H9 (cell line): ENCODE data around the gene COG4. TPM values are rescaled to one million over a fixed set of nuclear protein-coding genes. Genes with fewer than 3 reads are reported as not detected.

ENCODE experiments used
- DNase-seq: peaks from one replicate; pipeline ENCODE4 v3.0.0-alpha.2; 2017
- H2AFZ ChIP-seq: one replicate; pipeline ENCODE4 v1.6.1; 2013; ENCODE audit warnings: mild to moderate bottlenecking, low read length, control low read depth, moderate library complexity
- H2AK5ac ChIP-seq: 2 replicates; pipeline ENCODE4 v1.6.1; 2013; ENCODE audit warnings: low read length, control low read depth, mixed read lengths; ENCODE audit not compliant: insufficient read length
- H2BK120ac ChIP-seq: one replicate; pipeline ENCODE4 v1.6.1; 2013; ENCODE audit warnings: low read depth, mild to moderate bottlenecking, low read length, control low read depth, inconsistent platforms; ENCODE audit not compliant: poor library complexity, severe bottlenecking
- H2BK12ac ChIP-seq: 2 replicates; pipeline ENCODE4 v1.6.1; 2013; ENCODE audit warnings: low read length, control low read depth, mixed read lengths, low read depth; ENCODE audit not compliant: insufficient read length
- H2BK15ac ChIP-seq: 2 replicates; pipeline ENCODE4 v1.6.1; 2013; ENCODE audit warnings: low read depth, low read length, control low read depth
- H2BK20ac ChIP-seq: one replicate; pipeline ENCODE4 v1.6.1; 2013; ENCODE audit warnings: low read depth, mild to moderate bottlenecking, low read length, control low read depth, inconsistent platforms; ENCODE audit not compliant: poor library complexity, severe bottlenecking
- H2BK5ac ChIP-seq: 2 replicates; pipeline ENCODE4 v1.6.1; 2013; ENCODE audit warnings: low read length, control low read depth, mixed read lengths; ENCODE audit not compliant: insufficient read length
- H3K14ac ChIP-seq: 2 replicates; pipeline ENCODE4 v1.6.1; 2013; ENCODE audit warnings: low read length, control low read depth; ENCODE audit not compliant: insufficient read depth
- H3K18ac ChIP-seq: 2 replicates; pipeline ENCODE4 v1.6.1; 2013; ENCODE audit warnings: low read depth, mild to moderate bottlenecking, mixed read lengths, low read length, control low read depth; ENCODE audit not compliant: insufficient read length
- H3K23ac ChIP-seq: 2 replicates; pipeline ENCODE4 v1.6.1; 2013; ENCODE audit warnings: low read length, control low read depth, mixed read lengths, low read depth; ENCODE audit not compliant: insufficient read length
- H3K23me2 ChIP-seq: 2 replicates; pipeline ENCODE4 v1.6.1; 2013; ENCODE audit warnings: low read depth, mild to moderate bottlenecking, mixed read lengths, low read length, control low read depth; ENCODE audit not compliant: insufficient read length, poor library complexity, severe bottlenecking
- H3K27ac ChIP-seq: 2 replicates; pipeline ENCODE4 v1.5.1; 2013; ENCODE audit warnings: low read length, control low read depth, mixed read lengths, low read depth; ENCODE audit not compliant: insufficient read length
- H3K27me3 ChIP-seq: 2 replicates; pipeline ENCODE4 v1.6.1; 2013; ENCODE audit warnings: low read length, control low read depth, inconsistent platforms; ENCODE audit not compliant: insufficient read depth
- H3K4ac ChIP-seq: 2 replicates; pipeline ENCODE4 v1.6.1; 2013; ENCODE audit warnings: low read depth, mild to moderate bottlenecking, control low read depth, inconsistent platforms, low read length, moderate library complexity
- H3K4me1 ChIP-seq: 2 replicates; pipeline ENCODE4 v1.6.1; 2013; ENCODE audit warnings: low read length, control low read depth, inconsistent platforms; ENCODE audit not compliant: insufficient read depth
- H3K4me2 ChIP-seq: 2 replicates; pipeline ENCODE4 v1.6.1; 2013; ENCODE audit warnings: low read length, control low read depth, mixed read lengths; ENCODE audit not compliant: insufficient read length, insufficient read depth
- H3K56ac ChIP-seq: 2 replicates; pipeline ENCODE4 v1.6.1; 2013; ENCODE audit warnings: low read depth, mild to moderate bottlenecking, mixed read lengths, low read length, control low read depth; ENCODE audit not compliant: insufficient read length
- H3K79me1 ChIP-seq: 2 replicates; pipeline ENCODE4 v1.6.1; 2013; ENCODE audit warnings: low read depth, mild to moderate bottlenecking, moderate library complexity, low read length, control low read depth, inconsistent platforms; ENCODE audit not compliant: insufficient read depth, poor library complexity, severe bottlenecking
- H3K79me2 ChIP-seq: 2 replicates; pipeline ENCODE4 v1.6.1; 2013; ENCODE audit warnings: low read length, control low read depth, inconsistent platforms; ENCODE audit not compliant: insufficient read depth
- H3K9ac ChIP-seq: 2 replicates; pipeline ENCODE4 v1.6.1; 2013; ENCODE audit warnings: low read length, control low read depth, mixed read lengths; ENCODE audit not compliant: insufficient read length; ENCODE audit errors: extremely low read depth
- H3K9me3 ChIP-seq: one replicate; pipeline ENCODE4 v1.6.1; 2013; ENCODE audit warnings: low read depth, low read length, inconsistent platforms; ENCODE audit not compliant: control insufficient read depth
- H3T11ph ChIP-seq: one replicate; pipeline ENCODE4 v1.6.1; 2013; ENCODE audit warnings: mild to moderate bottlenecking, low read length, control low read depth, inconsistent platforms
- H4K20me1 ChIP-seq: one replicate; pipeline ENCODE4 v1.6.1; 2013; ENCODE audit not compliant: control insufficient read depth, insufficient read length, insufficient read depth
- H4K5ac ChIP-seq: 2 replicates; pipeline ENCODE4 v1.6.1; 2013; ENCODE audit warnings: low read depth, mild to moderate bottlenecking, mixed read lengths, low read length, control low read depth; ENCODE audit not compliant: insufficient read length
- H4K8ac ChIP-seq: replicated peaks from 2 replicates; pipeline ENCODE4 v1.6.1; 2013; ENCODE audit warnings: low read length, control low read depth, mixed read lengths, low read depth; ENCODE audit not compliant: insufficient read length
- H4K91ac ChIP-seq: 2 replicates; pipeline ENCODE4 v1.6.1; 2013; ENCODE audit warnings: low read depth, mild to moderate bottlenecking, moderate library complexity, mixed read lengths, low read length, control low read depth; ENCODE audit not compliant: insufficient read length
- H3K27ac Mint-ChIP-seq, 3 experiments: 2 replicates in 2 of 3; 3 replicates in 1 of 3; pipeline ENCODE4 v1.8.0; 2020 to 2021; ENCODE audit warnings: mixed read lengths in 3 of 3, mild to moderate bottlenecking in 1 of 3, moderate library complexity in 1 of 3
- H3K27me3 Mint-ChIP-seq: 2 replicates; pipeline ENCODE4 v1.8.0; 2021; ENCODE audit warnings: low read depth, mild to moderate bottlenecking, moderate library complexity, mixed read lengths
- H3K36me3 Mint-ChIP-seq, 3 experiments: 2 replicates in 2 of 3; 3 replicates in 1 of 3; pipeline ENCODE4 v1.8.0; 2020 to 2021; ENCODE audit warnings: low read depth in 3 of 3, mixed read lengths in 3 of 3; ENCODE audit not compliant: insufficient read depth in 1 of 3
- H3K4me1 Mint-ChIP-seq, 2 experiments: 2 replicates each; pipeline ENCODE4 v1.8.0; 2020; ENCODE audit warnings: mixed read lengths in 2 of 2
- H3K4me3 Mint-ChIP-seq, 2 experiments: 2 replicates in 1 of 2; 3 replicates in 1 of 2; pipeline ENCODE4 v1.8.0; 2020 to 2021; ENCODE audit warnings: mild to moderate bottlenecking in 2 of 2, mixed read lengths in 2 of 2, moderate library complexity in 1 of 2
- H3K9me3 Mint-ChIP-seq, 2 experiments: 2 replicates in 1 of 2; 3 replicates in 1 of 2; pipeline ENCODE4 v1.8.0; 2020; ENCODE audit warnings: mild to moderate bottlenecking in 2 of 2, mixed read lengths in 2 of 2, moderate library complexity in 1 of 2
- CTCF ChIP-seq: fragments of 200-600 bp; sonication (generic); conservative IDR thresholded peaks from 3 replicates; pipeline ENCODE4 v1.8.0; 2021; ENCODE audit warnings: antibody characterized with exemption, mild to moderate bottlenecking
- WGBS: extraction: QIAGEN DNeasy Blood & Tissue Kit; methylation state at CpG from one replicate; pipeline ENCODE4 v1.1.7; 2013; ENCODE audit warnings: missing lambda C conversion rate, low lambda C conversion rate, mixed read lengths; ENCODE audit not compliant: insufficient read length; ENCODE audit errors: extremely low coverage; 5-methylcytosine and 5-hydroxymethylcytosine counted together
- total RNA-seq: library from RNA; stranded (reverse); gene quantifications from 2 replicates; pipeline ENCODE4 v1.2.1, GENCODE V29; 2021

The COG4 gene
- total RNA-seq, 1 experiment from 2014 or later: 51.9 TPM

- Histone ChIP-seq H3K79me1 (no peaks in the 10 kb centered on the region), H3K79me2 (no peaks in the 10 kb centered on the region), H3K23ac (no peak overlapping the region), H3K9me3 (no peaks in the 10 kb centered on the region), H3K4ac (no peak overlapping the region), H3K14ac (no peak overlapping the region), H3K56ac (no peak overlapping the region), H2BK15ac (no peak overlapping the region), H2BK120ac (no peak overlapping the region), H4K8ac (no peak overlapping the region), H4K91ac (no peak overlapping the region), H3K27me3 (no peaks in the 10 kb centered on the region), H2BK5ac (no peak overlapping the region), H2AFZ (no peak overlapping the region), H3K27ac (no peak overlapping the region), H3K18ac (no peak overlapping the region), H2BK12ac (no peak overlapping the region), H2BK20ac (no peak overlapping the region), H3K4me1 (no peaks in the 10 kb centered on the region), H3K4me2 (no peak overlapping the region), H3K23me2 (no peaks in the 10 kb centered on the region), H3K9ac (no peak overlapping the region), H4K20me1 (no peaks in the 10 kb centered on the region), H3T11ph (no peak overlapping the region), H2AK5ac (no peak overlapping the region), H4K5ac (no peak overlapping the region)
- H3K27ac Mint-ChIP-seq: no peak overlapping the region
- no peak overlapping the region for H3K4me3 Mint-ChIP-seq
- H3K36me3 Mint-ChIP-seq: peaks cover 5 to 38% (median 33%) of the 10 kb centered on the region in 3 experiments; a peak in 6 of 7 replicates
- H3K27me3 Mint-ChIP-seq: no peaks in the 10 kb centered on the region
- peaks cover 4 to 8% of the 10 kb centered on the region in 2 experiments; a peak in 3 of 4 replicates for H3K4me1 Mint-ChIP-seq
- no peaks in the 10 kb centered on the region for H3K9me3 Mint-ChIP-seq
- DNase-seq: no peak
- TF ChIP-seq CTCF: no peak
- no CpG with 5 or more reads among the region's 5 CpGs for WGBS
These were observed 39.9 kb downstream of the COG4 start for GRCh38 chr16:70483426-70483825.
